Measurements from ENCODE around the gene SLC47A2.

SLC47A2 gene

DNA sequence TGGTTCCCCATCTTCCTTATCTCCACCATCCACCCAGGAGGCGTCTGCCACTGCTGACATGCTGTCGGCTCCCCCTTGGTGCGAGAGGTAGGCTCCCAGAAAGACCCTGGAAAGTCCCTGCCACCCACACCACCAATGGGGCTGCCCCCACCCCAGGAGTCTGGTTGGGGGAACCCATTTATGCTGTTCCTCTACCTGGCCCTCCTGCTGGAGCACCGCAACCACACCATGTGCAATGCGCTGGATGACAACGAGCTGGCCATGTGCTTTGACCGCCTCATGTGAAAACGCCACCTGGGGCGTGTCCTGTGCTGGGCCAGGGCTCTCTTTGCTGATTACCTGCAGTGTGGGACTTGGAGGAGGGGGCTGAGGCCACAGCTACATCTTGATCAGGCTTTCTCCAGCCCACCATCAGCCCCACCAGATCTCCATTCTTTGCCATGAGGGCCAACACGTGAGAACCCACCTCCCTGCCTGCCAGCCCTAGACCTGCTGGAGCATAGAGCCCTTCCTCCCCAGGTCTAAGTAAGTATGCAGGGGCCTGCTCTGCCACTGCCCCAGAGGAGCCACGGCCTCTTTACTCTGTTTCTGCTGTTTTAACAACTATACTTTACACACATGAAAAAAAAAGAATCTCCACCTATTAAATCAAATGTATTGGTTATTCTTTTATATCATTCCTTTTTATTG, 39.6 kb upstream of the SLC47A2 start:
- no peak overlapping the region for H3K27ac ChIP-seq (ENCODE audit: low read depth, low read length)
- H3K4me3 ChIP-seq (ENCODE audit: low read depth in 1 of 2, low read length in 2 of 2): no peak overlapping the region
- H3K9me3 ChIP-seq (ENCODE audit: control insufficient read depth in 1 of 2, low read length in 2 of 2): no peaks in the 10 kb centered on the region

DNA sequence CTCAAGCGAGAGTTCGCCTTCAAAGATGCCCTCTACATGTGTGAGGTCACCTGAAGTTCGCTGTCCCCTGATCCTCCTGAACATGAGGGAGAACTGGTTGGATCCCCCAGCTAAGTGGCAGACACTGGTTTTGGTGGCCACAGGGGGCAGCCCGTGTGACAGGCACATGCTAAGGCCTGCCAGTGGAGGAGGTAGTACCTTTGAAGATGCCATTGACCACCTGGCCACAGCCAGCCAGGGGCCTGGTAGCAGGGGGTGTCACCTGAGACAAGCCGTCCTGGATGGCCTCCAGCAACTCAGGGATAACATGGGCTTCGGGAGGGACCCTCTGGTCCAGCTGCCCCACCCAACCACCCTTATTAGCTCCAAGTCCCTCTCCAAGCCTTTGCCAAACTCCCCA, 39.0 kb upstream of the SLC47A2 start:
- Histone ChIP-seq H3K9me3 (ENCODE audit: control insufficient read depth in 1 of 2, low read length in 2 of 2) (no peaks in the 10 kb centered on the region), H3K9ac (ENCODE audit: low read depth in 1 of 2, low read length in 2 of 2) (no peak overlapping the region), H3K36me3 (ENCODE audit: control insufficient read depth in 1 of 2, insufficient read depth in 2 of 2, low read length in 2 of 2) (no peaks in the 10 kb centered on the region), H3K4me1 (ENCODE audit: control insufficient read depth in 1 of 2, insufficient read depth in 2 of 2, low read length in 2 of 2) (peaks cover 15 to 16% of the 10 kb centered on the region in 2 donors), H3K27me3 (ENCODE audit: control insufficient read depth in 1 of 2, insufficient read depth in 2 of 2, low read length in 2 of 2) (no peaks in the 10 kb centered on the region), H3K27ac (ENCODE audit: low read depth, low read length) (no peak overlapping the region), H3K4me3 (ENCODE audit: low read depth in 1 of 2, low read length in 2 of 2) (no peak overlapping the region)

More for the DNA sequence above, 39.6 kb upstream of the SLC47A2 start:
- no peaks in the 10 kb centered on the region for H3K36me3 ChIP-seq (ENCODE audit: control insufficient read depth in 1 of 2, insufficient read depth in 2 of 2, low read length in 2 of 2)
- H3K4me1 ChIP-seq (ENCODE audit: control insufficient read depth in 1 of 2, insufficient read depth in 2 of 2, low read length in 2 of 2): peaks cover 15 to 16% of the 10 kb centered on the region in 2 donors
- H3K27me3 ChIP-seq (ENCODE audit: control insufficient read depth in 1 of 2, insufficient read depth in 2 of 2, low read length in 2 of 2): no peaks in the 10 kb centered on the region
- no peak overlapping the region for H3K9ac ChIP-seq (ENCODE audit: low read depth in 1 of 2, low read length in 2 of 2)

DNA sequence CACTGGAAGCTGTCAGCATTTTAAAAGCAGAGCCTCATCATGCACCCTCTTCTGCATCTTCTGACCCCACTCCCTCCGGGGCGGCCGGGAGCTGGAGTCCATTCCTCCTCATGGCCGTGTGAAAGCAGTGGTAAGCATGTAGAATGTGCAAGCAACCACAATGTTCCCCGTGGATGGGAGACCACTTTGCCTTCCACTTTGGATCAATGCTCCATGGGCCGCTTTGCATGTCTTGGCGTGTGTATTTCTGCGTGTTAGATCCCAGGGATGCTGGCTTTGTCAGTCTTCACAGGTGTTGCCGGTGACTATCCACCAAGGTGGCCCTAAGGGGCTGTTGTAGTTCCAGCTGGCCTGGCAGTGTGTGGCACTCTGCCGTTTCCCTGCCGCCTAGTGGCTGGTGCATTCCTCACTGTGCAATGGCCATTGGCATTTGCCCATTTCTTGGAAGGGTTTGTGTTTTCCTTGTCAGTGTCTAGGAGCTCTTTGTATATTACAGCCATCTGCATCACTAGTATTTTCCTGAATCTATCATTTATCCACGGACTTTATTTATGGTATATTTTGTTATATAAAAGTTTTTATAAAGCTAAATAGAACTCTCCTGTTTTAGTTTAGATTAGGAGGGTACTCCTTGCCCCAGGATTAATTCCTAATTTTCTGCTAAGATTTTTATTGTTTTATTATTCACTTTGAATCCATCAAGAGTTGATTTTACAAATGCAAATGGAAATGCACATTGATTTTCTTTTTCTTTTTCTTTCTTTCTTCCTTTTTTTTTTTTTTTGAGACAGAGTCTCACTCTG, 37.5 kb upstream of the SLC47A2 start:
- Histone ChIP-seq H3K36me3 (ENCODE audit: control insufficient read depth in 1 of 2, insufficient read depth in 2 of 2, low read length in 2 of 2) (no peaks in the 10 kb centered on the region), H3K27me3 (ENCODE audit: control insufficient read depth in 1 of 2, insufficient read depth in 2 of 2, low read length in 2 of 2) (no peaks in the 10 kb centered on the region), H3K4me1 (ENCODE audit: control insufficient read depth in 1 of 2, insufficient read depth in 2 of 2, low read length in 2 of 2) (peaks cover 17 to 19% of the 10 kb centered on the region in 2 donors), H3K9me3 (ENCODE audit: control insufficient read depth in 1 of 2, low read length in 2 of 2) (no peaks in the 10 kb centered on the region), H3K27ac (ENCODE audit: low read depth, low read length) (no peak overlapping the region), H3K9ac (ENCODE audit: low read depth in 1 of 2, low read length in 2 of 2) (no peak overlapping the region), H3K4me3 (ENCODE audit: low read depth in 1 of 2, low read length in 2 of 2) (no peak overlapping the region)

DNA sequence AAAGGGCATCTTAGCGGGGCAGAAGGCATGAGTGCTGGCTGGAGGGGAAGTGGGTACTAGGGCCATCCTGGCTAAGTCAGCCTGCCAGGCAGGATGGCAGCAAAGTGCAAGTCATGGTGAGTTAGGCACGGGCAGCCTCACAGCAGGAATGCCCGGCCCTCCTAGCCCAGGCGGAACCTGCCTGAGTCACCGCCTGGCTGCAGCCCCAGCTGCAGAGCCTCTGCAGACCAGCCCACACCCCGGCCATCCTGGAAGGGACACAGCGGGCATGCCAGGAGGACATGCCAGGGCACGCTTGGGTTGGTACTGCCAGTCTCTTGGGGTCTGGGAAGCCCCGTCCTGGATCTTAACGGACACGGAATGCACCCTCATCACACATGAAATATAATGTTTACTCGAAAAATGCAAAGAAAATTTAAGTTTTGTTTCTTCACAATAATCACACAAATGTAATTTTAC, 36.7 kb upstream of the SLC47A2 start:
- Histone ChIP-seq H3K27ac (ENCODE audit: low read depth, low read length) (no peak overlapping the region), H3K27me3 (ENCODE audit: control insufficient read depth in 1 of 2, insufficient read depth in 2 of 2, low read length in 2 of 2) (no peaks in the 10 kb centered on the region), H3K36me3 (ENCODE audit: control insufficient read depth in 1 of 2, insufficient read depth in 2 of 2, low read length in 2 of 2) (no peaks in the 10 kb centered on the region), H3K9me3 (ENCODE audit: control insufficient read depth in 1 of 2, low read length in 2 of 2) (no peaks in the 10 kb centered on the region), H3K4me3 (ENCODE audit: low read depth in 1 of 2, low read length in 2 of 2) (no peak overlapping the region), H3K9ac (ENCODE audit: low read depth in 1 of 2, low read length in 2 of 2) (no peak overlapping the region), H3K4me1 (ENCODE audit: control insufficient read depth in 1 of 2, insufficient read depth in 2 of 2, low read length in 2 of 2) (peaks cover 25 to 26% of the 10 kb centered on the region in 2 donors)

DNA sequence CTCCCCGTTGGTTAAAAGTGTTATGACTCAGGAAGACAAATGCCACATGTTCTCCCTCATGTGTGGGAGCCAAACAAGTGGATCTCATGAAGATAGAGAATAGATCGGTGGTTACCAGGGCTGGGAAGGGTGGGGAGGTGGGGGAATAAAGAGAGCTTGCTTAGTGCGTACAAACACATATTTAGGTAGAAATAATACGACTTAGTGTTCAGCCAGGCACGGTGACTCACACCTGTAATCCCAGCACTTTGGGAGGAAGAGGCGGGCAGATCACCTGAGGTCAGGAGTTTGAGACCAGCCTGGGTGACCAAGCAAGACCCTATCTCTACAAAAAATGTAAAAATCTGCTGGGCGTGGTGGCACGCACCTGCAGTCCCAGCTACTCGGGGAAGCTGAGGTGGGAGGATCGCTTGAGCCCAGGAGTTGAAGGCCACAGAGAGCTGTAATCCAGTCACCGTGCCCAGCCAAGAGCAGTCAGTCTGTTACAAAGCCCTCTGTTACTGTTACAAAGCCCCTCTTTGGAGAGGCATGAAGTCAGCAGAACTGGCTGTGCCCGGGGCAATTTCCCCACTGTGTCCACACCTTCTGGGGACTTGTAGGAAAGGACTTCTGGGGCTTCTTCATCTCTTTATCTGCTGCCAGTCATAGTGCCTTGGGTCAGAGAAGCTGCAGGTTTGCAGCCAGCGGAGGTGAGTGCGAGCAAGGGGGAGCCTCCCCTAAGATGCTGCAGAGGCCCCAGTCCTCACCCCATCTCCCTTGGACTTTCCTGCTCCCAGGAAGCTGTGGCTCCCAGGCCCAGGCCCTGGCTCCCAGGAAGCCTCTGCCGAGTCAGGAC, 36.0 kb upstream of the SLC47A2 start:
- Histone ChIP-seq H3K9me3 (ENCODE audit: control insufficient read depth in 1 of 2, low read length in 2 of 2) (no peaks in the 10 kb centered on the region), H3K27me3 (ENCODE audit: control insufficient read depth in 1 of 2, insufficient read depth in 2 of 2, low read length in 2 of 2) (no peaks in the 10 kb centered on the region), H3K27ac (ENCODE audit: low read depth, low read length) (no peak overlapping the region), H3K36me3 (ENCODE audit: control insufficient read depth in 1 of 2, insufficient read depth in 2 of 2, low read length in 2 of 2) (no peaks in the 10 kb centered on the region), H3K4me3 (ENCODE audit: low read depth in 1 of 2, low read length in 2 of 2) (no peak overlapping the region), H3K9ac (ENCODE audit: low read depth in 1 of 2, low read length in 2 of 2) (no peak overlapping the region), H3K4me1 (ENCODE audit: control insufficient read depth in 1 of 2, insufficient read depth in 2 of 2, low read length in 2 of 2) (peaks cover 31 to 33% of the 10 kb centered on the region in 2 donors)

DNA sequence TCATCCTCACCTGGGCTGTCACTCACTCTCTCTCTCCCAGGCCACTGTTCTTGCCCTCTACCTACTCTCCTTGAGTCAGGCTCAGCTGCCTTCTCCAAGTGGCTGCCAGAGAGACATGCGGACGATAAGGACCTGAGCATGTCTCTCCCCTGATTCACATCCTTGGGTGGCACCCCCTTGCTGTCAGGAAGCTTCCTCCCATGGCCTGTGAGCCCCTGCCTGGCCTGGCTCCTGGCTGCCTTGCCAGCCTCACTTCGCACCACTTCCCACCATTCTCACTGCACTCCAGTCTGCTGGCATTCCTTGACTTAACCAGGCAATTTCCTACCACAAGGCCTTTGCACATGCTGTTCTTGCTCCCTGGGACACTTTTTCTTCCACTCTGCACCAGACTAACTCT, 34.5 kb upstream of the SLC47A2 start:
- Histone ChIP-seq H3K9me3 (ENCODE audit: control insufficient read depth in 1 of 2, low read length in 2 of 2) (no peaks in the 10 kb centered on the region), H3K36me3 (ENCODE audit: control insufficient read depth in 1 of 2, insufficient read depth in 2 of 2, low read length in 2 of 2) (no peaks in the 10 kb centered on the region), H3K9ac (ENCODE audit: low read depth in 1 of 2, low read length in 2 of 2) (no peak overlapping the region), H3K27ac (ENCODE audit: low read depth, low read length) (no peak overlapping the region), H3K4me3 (ENCODE audit: low read depth in 1 of 2, low read length in 2 of 2) (no peak overlapping the region), H3K4me1 (ENCODE audit: control insufficient read depth in 1 of 2, insufficient read depth in 2 of 2, low read length in 2 of 2) (peaks cover 44 to 49% of the 10 kb centered on the region in 2 donors), H3K27me3 (ENCODE audit: control insufficient read depth in 1 of 2, insufficient read depth in 2 of 2, low read length in 2 of 2) (no peaks in the 10 kb centered on the region)

DNA sequence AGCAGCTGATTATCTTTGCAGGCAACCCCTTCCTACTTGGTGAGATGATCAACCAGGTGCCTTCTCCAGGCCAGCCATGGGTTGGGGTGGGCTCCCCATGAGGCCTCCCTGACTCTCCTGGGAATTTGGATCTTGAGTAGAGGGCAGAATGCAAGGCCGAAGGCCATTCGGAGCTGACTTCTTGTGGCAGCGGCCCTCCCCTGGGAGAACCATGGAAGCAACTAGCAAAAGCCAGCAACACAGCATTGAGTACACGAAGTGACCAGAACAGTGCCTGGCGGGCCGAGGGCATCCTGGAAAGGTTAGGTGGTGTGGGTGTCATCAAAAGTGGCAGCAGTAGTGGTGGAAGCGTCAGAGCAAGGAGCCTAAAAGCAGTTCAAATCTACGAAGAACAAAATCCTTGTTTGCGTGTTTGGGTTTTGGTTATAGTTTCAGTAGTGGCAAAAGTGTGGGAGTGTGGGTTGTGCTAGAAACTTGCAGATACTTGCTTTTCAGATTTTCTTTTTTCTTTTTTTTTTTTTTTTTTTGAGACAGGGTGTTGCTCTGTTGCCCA, 33.7 kb upstream of the SLC47A2 start:
- H3K4me1 ChIP-seq (ENCODE audit: control insufficient read depth in 1 of 2, insufficient read depth in 2 of 2, low read length in 2 of 2): peaks cover 51 to 54% of the 10 kb centered on the region in 2 donors
- H3K9me3 ChIP-seq (ENCODE audit: control insufficient read depth in 1 of 2, low read length in 2 of 2): no peaks in the 10 kb centered on the region
- no peaks in the 10 kb centered on the region for H3K27me3 ChIP-seq (ENCODE audit: control insufficient read depth in 1 of 2, insufficient read depth in 2 of 2, low read length in 2 of 2)
- H3K36me3 ChIP-seq (ENCODE audit: control insufficient read depth in 1 of 2, insufficient read depth in 2 of 2, low read length in 2 of 2): no peaks in the 10 kb centered on the region
- H3K27ac ChIP-seq (ENCODE audit: low read depth, low read length): no peak overlapping the region
- no peak overlapping the region for H3K4me3 ChIP-seq (ENCODE audit: low read depth in 1 of 2, low read length in 2 of 2)
- no peak overlapping the region for H3K9ac ChIP-seq (ENCODE audit: low read depth in 1 of 2, low read length in 2 of 2)

DNA sequence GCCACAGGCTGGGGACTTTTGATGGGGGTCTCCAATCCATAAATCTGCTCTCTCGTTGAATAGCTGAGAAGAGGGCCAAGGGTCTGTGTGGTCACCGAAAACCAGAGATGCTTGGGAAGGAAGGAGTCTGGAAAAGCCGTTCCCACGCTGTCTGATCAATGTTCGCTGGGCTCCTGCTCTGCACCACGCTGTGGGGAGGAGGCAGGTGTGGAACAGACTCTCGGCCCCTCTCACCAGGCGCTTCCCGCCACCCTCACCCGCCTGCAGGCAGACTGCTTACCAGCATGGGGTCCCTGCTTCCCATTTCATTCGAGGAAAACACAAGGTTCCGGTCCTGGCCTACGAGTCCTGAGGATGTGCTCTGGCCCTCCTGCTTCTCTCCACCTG, 32.4 kb upstream of the SLC47A2 start:
- peak overlapping the region; percentile 11 to 32 for H3K4me3 ChIP-seq (ENCODE audit: low read depth in 1 of 2, low read length in 2 of 2)
- peaks cover 52 to 57% of the 10 kb centered on the region in 2 donors for H3K4me1 ChIP-seq (ENCODE audit: control insufficient read depth in 1 of 2, insufficient read depth in 2 of 2, low read length in 2 of 2)
- no peaks in the 10 kb centered on the region for H3K36me3 ChIP-seq (ENCODE audit: control insufficient read depth in 1 of 2, insufficient read depth in 2 of 2, low read length in 2 of 2)
- no peak overlapping the region for H3K9ac ChIP-seq (ENCODE audit: low read depth in 1 of 2, low read length in 2 of 2)
- no peaks in the 10 kb centered on the region for H3K27me3 ChIP-seq (ENCODE audit: control insufficient read depth in 1 of 2, insufficient read depth in 2 of 2, low read length in 2 of 2)
- no peak overlapping the region for H3K27ac ChIP-seq (ENCODE audit: low read depth, low read length)
- no peaks in the 10 kb centered on the region for H3K9me3 ChIP-seq (ENCODE audit: control insufficient read depth in 1 of 2, low read length in 2 of 2)

DNA sequence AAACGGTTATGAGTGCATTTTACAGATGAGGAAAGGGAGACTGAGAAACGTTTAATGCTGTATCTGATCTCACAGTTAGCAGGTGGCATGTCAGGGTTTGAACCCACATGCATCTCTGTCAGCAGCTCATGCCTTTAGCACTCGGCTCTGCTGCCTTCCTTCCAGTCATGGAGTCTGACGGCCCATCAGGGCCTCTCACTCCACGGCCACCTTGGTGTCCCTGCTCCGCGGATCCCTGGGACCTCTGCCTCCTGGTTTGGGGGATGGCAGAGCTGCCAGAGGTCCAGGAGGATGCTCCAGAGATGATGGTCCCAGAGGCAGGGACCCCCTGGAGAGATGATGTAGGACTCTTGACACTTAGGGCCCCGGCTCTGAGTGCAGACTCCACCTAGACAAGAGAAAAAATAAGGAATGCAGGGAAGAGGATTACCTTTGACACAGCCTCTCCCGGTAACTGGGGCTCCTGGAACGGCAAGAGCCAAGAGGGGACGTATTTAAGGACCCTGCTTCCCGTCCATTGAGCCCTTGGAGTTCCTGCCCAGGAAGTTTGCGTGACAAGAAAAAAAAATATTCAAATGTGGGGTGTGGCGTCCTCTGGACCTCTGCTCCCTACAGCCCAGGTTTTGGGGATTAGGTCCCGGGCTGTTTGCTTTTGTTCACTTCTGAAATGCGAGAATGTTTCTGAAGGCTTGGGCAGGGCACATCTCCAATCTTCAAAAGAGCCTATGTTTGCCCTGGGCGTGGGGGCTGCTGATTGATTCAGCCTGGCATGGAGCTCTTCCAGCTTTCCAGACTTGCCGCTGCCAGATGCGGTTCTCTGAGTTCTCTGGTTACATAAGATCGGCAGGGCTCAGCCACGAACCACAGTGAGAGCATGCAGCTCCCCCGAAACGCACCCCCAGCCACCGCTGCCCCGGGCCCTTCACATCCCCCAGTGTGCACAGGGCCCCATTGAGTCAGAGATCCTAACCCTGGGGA, 31.7 kb upstream of the SLC47A2 start, which contains the start of gene ALDH3A1:
TSS of gene ALDH3A1 (minus strand) at position 470 of the 978 bp plus-strand sequence. CDS start 3,169 bp downstream, outside the sequence.
- no peak within 1 kb of the TSS for H3K9ac ChIP-seq (ENCODE audit: low read depth in 1 of 2, low read length in 2 of 2)
- H3K36me3 ChIP-seq (ENCODE audit: control insufficient read depth in 1 of 2, insufficient read depth in 2 of 2, low read length in 2 of 2): no peaks in the 10 kb centered on the region
- H3K4me1 ChIP-seq (ENCODE audit: control insufficient read depth in 1 of 2, insufficient read depth in 2 of 2, low read length in 2 of 2): peaks cover 45 to 50% of the 10 kb centered on the region in 2 donors
- no peak within 1 kb of the TSS for H3K27ac ChIP-seq (ENCODE audit: low read depth, low read length)
- no peaks in the 10 kb centered on the region for H3K9me3 ChIP-seq (ENCODE audit: control insufficient read depth in 1 of 2, low read length in 2 of 2)
- H3K27me3 ChIP-seq (ENCODE audit: control insufficient read depth in 1 of 2, insufficient read depth in 2 of 2, low read length in 2 of 2): no peaks in the 10 kb centered on the region
- peak within 1 kb of the TSS; percentile 11 to 32 for H3K4me3 ChIP-seq (ENCODE audit: low read depth in 1 of 2, low read length in 2 of 2)
